B cell (primary cell): ENCODE results near the gene LMF2. TPM values are rescaled to one million over a fixed set of nuclear protein-coding genes. Genes with fewer than 3 reads are reported as not detected.

Experiments used
- ATAC-seq: fragments of 200-7000 bp; cut with Tn5 transposase; one replicate; pipeline ENCODE4 v1.10.0; 2021; ENCODE audit warnings: low read depth, mild to moderate bottlenecking, moderate number of reproducible peaks, moderate library complexity
- CTCF ChIA-PET: fragments of 350-600 bp; sonication (Branson Sonifier 250); formaldehyde crosslinking; loops from one replicate; lab custom pipeline; 2021; ENCODE audit warnings: antibody characterized with exemption, inconsistent platforms; lab: Charles Lee
- POLR2A ChIA-PET: fragments of 350-600 bp; sonication (Branson Sonifier 250); formaldehyde crosslinking; loops from one replicate; lab custom pipeline; 2021; ENCODE audit warnings: antibody characterized with exemption; lab: Charles Lee
- DNase-seq: peaks from one replicate; pipeline ENCODE4 v3.0.0; 2013
- H2AFZ ChIP-seq: 2 replicates; pipeline ENCODE4 v1.6.1; 2012; ENCODE audit warnings: mild to moderate bottlenecking, low read depth, low read length; ENCODE audit not compliant: insufficient read depth, poor library complexity, severe bottlenecking
- H3K27ac ChIP-seq, 2 donors: 1 replicate in 1 of 2; 2 replicates in 1 of 2; pipeline ENCODE4 v1.5.1; 2012 to 2013; ENCODE audit warnings: low read length in 2 of 2, mild to moderate bottlenecking in 2 of 2, moderate library complexity in 1 of 2
- H3K27me3 ChIP-seq, 4 experiments: fragments of 200-600 bp in 1 of 4; sonication (generic) in 1 of 4; replicated peaks in 1 of 4; 1 replicate in 2 of 4; 2 replicates in 2 of 4; pipeline versions ENCODE4 v1.6.1 to v1.7.0; 2013 to 2016; ENCODE audit warnings: low read length in 3 of 4, mild to moderate bottlenecking in 2 of 4, mixed read lengths in 1 of 4, moderate library complexity in 1 of 4; ENCODE audit not compliant: insufficient read depth in 4 of 4, control insufficient read depth in 3 of 4; ENCODE audit errors: control extremely low read depth in 1 of 4
- H3K36me3 ChIP-seq, 2 experiments: replicated peaks in 1 of 2; 1 replicate in 1 of 2; 2 replicates in 1 of 2; pipeline versions ENCODE4 v1.6.1 to v1.7.1; 2013; ENCODE audit warnings: low read length in 1 of 2; ENCODE audit not compliant: insufficient read depth in 2 of 2, control insufficient read depth in 1 of 2; ENCODE audit errors: control extremely low read depth in 1 of 2, extremely low read depth in 1 of 2
- H3K4me1 ChIP-seq, 2 donors: fragments of 200-600 bp in 1 of 2; sonication (generic) in 1 of 2; 1 replicate in 1 of 2; 2 replicates in 1 of 2; pipeline versions ENCODE4 v1.5.1 to v1.6.1; 2013 to 2017; ENCODE audit warnings: low read length in 2 of 2; ENCODE audit not compliant: control insufficient read depth in 2 of 2, insufficient read depth in 2 of 2
- H3K4me2 ChIP-seq: replicated peaks from 2 replicates; pipeline ENCODE3; 2012; ENCODE audit warnings: mild to moderate bottlenecking, low read depth, low read length; ENCODE audit not compliant: poor library complexity, severe bottlenecking
- H3K4me3 ChIP-seq, 5 experiments: fragments of 200-600 bp in 1 of 5; sonication (generic) in 1 of 5; 1 replicate in 3 of 5; 2 replicates in 2 of 5; pipeline versions ENCODE4 v1.5.1 to v1.7.0; 2011 to 2016; ENCODE audit warnings: low read length in 4 of 5, mild to moderate bottlenecking in 4 of 5, low read depth in 2 of 5, control low read depth in 1 of 5, moderate library complexity in 1 of 5; ENCODE audit not compliant: insufficient read depth in 1 of 5; ENCODE audit errors: control extremely low read depth in 1 of 5, extremely low read depth in 1 of 5
- H3K79me2 ChIP-seq: fragments of 200-600 bp; sonication (generic); one replicate; pipeline ENCODE4 v1.6.0; 2016; ENCODE audit warnings: low read length; ENCODE audit not compliant: control insufficient read depth, insufficient read depth
- H3K9ac ChIP-seq: fragments of 200-600 bp; sonication (generic); 2 replicates; pipeline ENCODE4 v1.6.1; 2017; ENCODE audit warnings: mild to moderate bottlenecking, low read length, moderate library complexity
- H3K9me3 ChIP-seq, 3 donors: one replicate each; pipeline versions ENCODE4 v1.6.1 to v1.7.1; 2013; ENCODE audit warnings: low read length in 2 of 3; ENCODE audit not compliant: control insufficient read depth in 2 of 3, insufficient read depth in 1 of 3; ENCODE audit errors: control extremely low read depth in 1 of 3
- H4K20me1 ChIP-seq: 2 replicates; pipeline ENCODE4 v1.6.0; 2012; ENCODE audit warnings: mild to moderate bottlenecking, low read length; ENCODE audit not compliant: insufficient read depth, control insufficient read depth, poor library complexity, severe bottlenecking
- H3K27ac Mint-ChIP-seq: one replicate; pipeline ENCODE4 v1.8.0; 2021; ENCODE audit warnings: mixed read lengths
- H3K27me3 Mint-ChIP-seq: one replicate; pipeline ENCODE4 v1.8.0; 2021; ENCODE audit warnings: mixed read lengths
- H3K4me1 Mint-ChIP-seq: one replicate; pipeline ENCODE4 v1.8.0; 2021; ENCODE audit warnings: mixed read lengths
- H3K4me3 Mint-ChIP-seq: one replicate; pipeline ENCODE4 v1.8.0; 2021; ENCODE audit warnings: mixed read lengths
- H3K9me3 Mint-ChIP-seq: one replicate; pipeline ENCODE4 v1.8.0; 2022; ENCODE audit warnings: mixed read lengths; ENCODE audit not compliant: insufficient read depth
- CTCF ChIP-seq: fragments of 200-600 bp; IDR thresholded peaks from one replicate; pipeline ENCODE4 v1.8.0; 2022; ENCODE audit warnings: antibody characterized with exemption, mild to moderate bottlenecking
- EZH2 ChIP-seq: IDR thresholded peaks from 2 replicates; pipeline ENCODE4 v1.6.1; 2012; ENCODE audit warnings: borderline replicate concordance, low read depth, mild to moderate bottlenecking, moderate library complexity, low read length; ENCODE audit not compliant: insufficient read depth, poor library complexity, severe bottlenecking
- WGBS: methylation state at CpG from one replicate; pipeline ENCODE4 v1.1.5; 2013; ENCODE audit warnings: missing lambda C conversion rate; ENCODE audit not compliant: insufficient coverage; 5-methylcytosine and 5-hydroxymethylcytosine counted together
- intact Hi-C: fragments of 100-400 bp; cut with micrococcal nuclease; formaldehyde crosslinking; loops from one replicate; pipeline ENCODE4 v1.10.0; 2022
- polyA plus RNA-seq: library from polyadenylated mRNA; depleted of rRNA; stranded (reverse); fragments of >200 nt; gene quantifications from 2 replicates; pipeline ENCODE4 v1.2.3, GENCODE V29; 2012
- total RNA-seq, 2 donors: library from RNA; stranded (reverse); fragments of 120-200 nt in 1 of 2; gene quantifications; 1 replicate in 1 of 2; 2 replicates in 1 of 2; pipeline versions ENCODE4 v1.2.3 to v1.2.4, GENCODE V29; 2013 to 2022

The LMF2 gene
- total and polyA plus RNA-seq, 2 donors (not counting 1 experiment from before 2014, with no cell fraction given): 128 to 316 TPM

GRCh38 chr22:50529897-50530579, 22.5 kb upstream of the LMF2 start, which contains the start of gene TYMP:
Gene TYMP (minus strand): TSS chr22:50530012. CDS start chr22:50529709, 303 bp downstream.
- DNase-seq (peak; percentile 90), ATAC-seq (peak; percentile 25)
- peaks cover 22 to 65% of the 10 kb centered on the region in 2 donors for H3K4me1 ChIP-seq
- CTCF ChIA-PET: interaction anchor here (0.6 to 5.5 kb wide), 5 partner anchors 9 to 279 kb away, joined by 3 to 81 read pairs (median 4); partner anchors contain the start of genes HDAC10 and SYCE3
- peaks cover 13% of the 10 kb centered on the region for H3K79me2 ChIP-seq
- TF ChIP-seq CTCF: no peak
- no peak for TF ChIP-seq EZH2
- peaks cover 3% of the 10 kb centered on the region for H4K20me1 ChIP-seq
- POLR2A ChIA-PET: interaction anchor here (0.7 to 5.4 kb wide), 9 partner anchors 11 to 98 kb away, joined by 3 to 104 read pairs (median 5); partner anchors contain the start of genes ARSA, LMF2, NCAPH2 and SYCE3
- H3K9me3 ChIP-seq: peaks cover 0 to 9% (median 0%) of the 10 kb centered on the region in 3 donors
- H2AFZ ChIP-seq: peak within 1 kb of the TSS; percentile 62
- H3K4me3 Mint-ChIP-seq: peak within 1 kb of the TSS; percentile 95
- H3K4me1 Mint-ChIP-seq: peaks cover 51% of the 10 kb centered on the region
- no peaks in the 10 kb centered on the region for H3K36me3 ChIP-seq
- 1% methylated on average over 92 of the region's 92 CpGs for WGBS
- H3K4me2 ChIP-seq: peak within 1 kb of the TSS; percentile 84
- peak within 1 kb of the TSS; percentile 39 to 95 (median 95) for H3K4me3 ChIP-seq
- peak within 1 kb of the TSS; percentile 99 to 100 for H3K27ac ChIP-seq
- intact Hi-C loops: loop anchor here (1.0 to 5.0 kb wide), 3 partner anchors 22 to 339 kb away; partner anchors contain the start of gene NCAPH2
- H3K27me3 Mint-ChIP-seq: no peaks in the 10 kb centered on the region
- H3K9ac ChIP-seq: peak within 1 kb of the TSS; percentile 97
- no peaks in the 10 kb centered on the region for H3K9me3 Mint-ChIP-seq
- peak within 1 kb of the TSS; percentile 99 for H3K27ac Mint-ChIP-seq
- H3K27me3 ChIP-seq: no peaks in the 10 kb centered on the region
